ENCODE results near the gene ADO.

The ADO gene

DNA sequence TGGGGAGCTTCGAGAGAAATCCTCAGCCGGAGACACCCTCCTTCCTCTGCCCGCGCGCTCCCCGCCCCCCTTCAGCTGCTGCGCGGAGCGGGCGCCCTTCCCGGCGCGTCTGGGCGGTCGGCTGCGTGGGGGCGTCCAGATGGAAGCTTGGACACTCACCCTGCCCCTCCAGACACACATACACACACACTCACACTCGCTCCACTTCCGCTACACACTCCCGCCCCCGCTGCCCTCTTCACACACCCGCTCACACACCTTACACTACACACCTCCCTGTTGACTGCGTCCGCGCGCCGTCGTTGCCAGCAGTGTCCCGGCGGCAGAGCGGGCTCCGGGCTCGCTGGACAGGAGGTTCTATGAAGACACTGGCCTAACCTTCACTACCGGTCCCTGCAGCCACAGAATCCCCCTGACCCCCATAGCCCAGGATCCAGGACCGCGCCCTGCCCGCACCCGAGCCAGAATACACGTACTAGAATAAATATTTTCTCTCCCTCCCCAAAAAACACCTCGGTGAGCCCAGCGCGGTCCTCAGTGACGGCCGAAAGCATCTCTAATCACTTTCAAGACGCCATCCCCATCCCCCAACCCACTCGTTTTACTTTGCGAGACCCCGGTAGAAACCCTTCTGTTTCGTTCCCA lies 12.7 kb downstream of the ADO start:
- H4K5ac ChIP-seq (ENCODE audit: low read length): no peak overlapping the region
- no peak overlapping the region for H2BK120ac ChIP-seq (ENCODE audit: low read depth, low read length)
- H3K56ac ChIP-seq (ENCODE audit: low read length): peak overlapping the region; percentile 18
- no peak overlapping the region for H3K23ac ChIP-seq (ENCODE audit: low read length)
- H2BK15ac ChIP-seq (replicated peaks; ENCODE audit: low read depth): no peak overlapping the region
- no peak overlapping the region for H2AK5ac ChIP-seq (ENCODE audit: low read length)
- no peak overlapping the region for H2BK5ac ChIP-seq (ENCODE audit: low read length)
- no peak overlapping the region for H3K27ac ChIP-seq (ENCODE audit: low read depth, low read length)
- no peak overlapping the region for H3K4ac ChIP-seq (ENCODE audit: low read depth, low read length)
- WGBS (ENCODE audit: extremely low coverage, insufficient coverage, low lambda C conversion rate): no CpG with 5 or more reads among the region's 49 CpGs
- peak overlapping the region; percentile 16 for H3K4me3 ChIP-seq (ENCODE audit: low read length)
- peaks cover 26% of the 10 kb centered on the region for H3K27me3 ChIP-seq (ENCODE audit: insufficient read depth, low read length, poor library complexity)
- no peak overlapping the region for H4K8ac ChIP-seq (ENCODE audit: low read depth, low read length)
- peak; percentile 15 for DNase-seq
- no peaks in the 10 kb centered on the region for H3K36me3 ChIP-seq (ENCODE audit: control insufficient read depth, insufficient read depth, low read length)
- H3K4me1 ChIP-seq (ENCODE audit: control insufficient read depth, low read depth, low read length): no peaks in the 10 kb centered on the region
- peak overlapping the region; percentile 52 for H3K4me2 ChIP-seq (ENCODE audit: low read length)
- no peaks in the 10 kb centered on the region for H3K79me1 ChIP-seq (ENCODE audit: low read length)
- H3K18ac ChIP-seq (ENCODE audit: low read length): no peak overlapping the region
- peak overlapping the region; percentile 47 for H3K9ac ChIP-seq (ENCODE audit: low read length)
- no peaks in the 10 kb centered on the region for H3K79me2 ChIP-seq (ENCODE audit: control insufficient read depth, insufficient read depth, low read length)

DNA sequence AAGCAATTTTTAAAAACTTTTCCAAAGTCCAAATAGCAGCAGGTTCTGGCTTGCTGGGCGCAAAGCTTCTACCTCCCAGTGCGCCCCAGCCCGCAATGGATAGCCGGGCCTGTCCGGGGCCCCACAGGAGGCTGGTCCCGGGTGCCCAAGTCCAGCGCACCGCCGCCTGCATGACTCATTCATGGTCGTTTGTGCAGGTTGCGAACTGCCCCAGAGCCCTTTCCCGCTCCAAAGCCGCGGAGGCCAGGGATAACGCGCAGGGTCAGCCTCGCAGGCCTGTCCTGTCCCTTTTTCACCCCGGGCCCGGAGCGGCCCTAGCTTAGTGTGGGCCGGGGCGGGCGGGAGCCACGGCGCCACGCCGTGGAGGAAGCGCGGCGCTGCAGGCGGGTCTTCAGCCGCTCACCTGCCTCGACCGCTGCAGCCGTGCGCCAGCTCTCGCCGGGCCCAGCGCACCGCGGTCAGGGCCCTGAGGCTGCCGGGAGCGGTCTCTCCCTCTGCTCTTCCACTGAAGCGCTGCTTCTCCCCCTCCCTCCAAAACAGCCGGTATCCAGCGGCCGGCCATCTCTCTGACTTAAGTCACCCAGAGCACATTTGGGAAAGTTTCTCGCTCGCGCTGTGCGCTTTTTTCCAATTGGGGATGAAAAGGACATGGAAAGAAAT lies 13.4 kb downstream of the ADO start:
- Histone ChIP-seq H3K4me2 (ENCODE audit: low read length) (peak overlapping the region; percentile 52), H2BK5ac (ENCODE audit: low read length) (no peak overlapping the region), H3K79me1 (ENCODE audit: low read length) (no peaks in the 10 kb centered on the region), H4K8ac (ENCODE audit: low read depth, low read length) (no peak overlapping the region), H3K23ac (ENCODE audit: low read length) (no peak overlapping the region), H2AK5ac (ENCODE audit: low read length) (no peak overlapping the region), H3K4me1 (ENCODE audit: control insufficient read depth, low read depth, low read length) (no peaks in the 10 kb centered on the region), H3K27ac (ENCODE audit: low read depth, low read length) (no peak overlapping the region), H3K4me3 (ENCODE audit: low read length) (no peak overlapping the region), H2BK120ac (ENCODE audit: low read depth, low read length) (no peak overlapping the region), H3K56ac (ENCODE audit: low read length) (peak overlapping the region; percentile 22), H2BK15ac (replicated peaks; ENCODE audit: low read depth) (no peak overlapping the region), H3K79me2 (ENCODE audit: control insufficient read depth, insufficient read depth, low read length) (no peaks in the 10 kb centered on the region), H3K18ac (ENCODE audit: low read length) (no peak overlapping the region), H3K9ac (ENCODE audit: low read length) (peak overlapping the region; percentile 37), H4K5ac (ENCODE audit: low read length) (no peak overlapping the region), H3K4ac (ENCODE audit: low read depth, low read length) (no peak overlapping the region), H3K36me3 (ENCODE audit: control insufficient read depth, insufficient read depth, low read length) (no peaks in the 10 kb centered on the region), H3K27me3 (ENCODE audit: insufficient read depth, low read length, poor library complexity) (peaks cover 26% of the 10 kb centered on the region)
- peak; percentile 92 for DNase-seq
- no CpG with 5 or more reads among the region's 51 CpGs for WGBS (ENCODE audit: extremely low coverage, insufficient coverage, low lambda C conversion rate)

- Histone ChIP-seq H2AK5ac (ENCODE audit: low read length) (no peak overlapping the region), H3K36me3 (ENCODE audit: control insufficient read depth, insufficient read depth, low read length) (no peaks in the 10 kb centered on the region), H3K79me1 (ENCODE audit: low read length) (no peaks in the 10 kb centered on the region), H3K4ac (ENCODE audit: low read depth, low read length) (no peak overlapping the region), H3K9ac (ENCODE audit: low read length) (peak overlapping the region; percentile 6), H2BK15ac (replicated peaks; ENCODE audit: low read depth) (no peak overlapping the region), H3K23ac (ENCODE audit: low read length) (no peak overlapping the region), H3K27ac (ENCODE audit: low read depth, low read length) (no peak overlapping the region), H3K4me1 (ENCODE audit: control insufficient read depth, low read depth, low read length) (no peaks in the 10 kb centered on the region), H4K8ac (ENCODE audit: low read depth, low read length) (no peak overlapping the region), H4K5ac (ENCODE audit: low read length) (no peak overlapping the region), H3K4me2 (ENCODE audit: low read length) (peak overlapping the region; percentile 20), H2BK5ac (ENCODE audit: low read length) (no peak overlapping the region), H3K56ac (ENCODE audit: low read length) (peak overlapping the region; percentile 34), H3K27me3 (ENCODE audit: insufficient read depth, low read length, poor library complexity) (peaks cover 26% of the 10 kb centered on the region), H3K18ac (ENCODE audit: low read length) (no peak overlapping the region), H3K79me2 (ENCODE audit: control insufficient read depth, insufficient read depth, low read length) (no peaks in the 10 kb centered on the region), H2BK120ac (ENCODE audit: low read depth, low read length) (no peak overlapping the region), H3K4me3 (ENCODE audit: low read length) (no peak overlapping the region)
- WGBS (ENCODE audit: extremely low coverage, insufficient coverage, low lambda C conversion rate): no CpG with 5 or more reads among the region's 65 CpGs
- peak; percentile 54 for DNase-seq
Observed at GRCh38 chr10:62818426-62819011, 14.0 kb downstream of the ADO start.

DNA sequence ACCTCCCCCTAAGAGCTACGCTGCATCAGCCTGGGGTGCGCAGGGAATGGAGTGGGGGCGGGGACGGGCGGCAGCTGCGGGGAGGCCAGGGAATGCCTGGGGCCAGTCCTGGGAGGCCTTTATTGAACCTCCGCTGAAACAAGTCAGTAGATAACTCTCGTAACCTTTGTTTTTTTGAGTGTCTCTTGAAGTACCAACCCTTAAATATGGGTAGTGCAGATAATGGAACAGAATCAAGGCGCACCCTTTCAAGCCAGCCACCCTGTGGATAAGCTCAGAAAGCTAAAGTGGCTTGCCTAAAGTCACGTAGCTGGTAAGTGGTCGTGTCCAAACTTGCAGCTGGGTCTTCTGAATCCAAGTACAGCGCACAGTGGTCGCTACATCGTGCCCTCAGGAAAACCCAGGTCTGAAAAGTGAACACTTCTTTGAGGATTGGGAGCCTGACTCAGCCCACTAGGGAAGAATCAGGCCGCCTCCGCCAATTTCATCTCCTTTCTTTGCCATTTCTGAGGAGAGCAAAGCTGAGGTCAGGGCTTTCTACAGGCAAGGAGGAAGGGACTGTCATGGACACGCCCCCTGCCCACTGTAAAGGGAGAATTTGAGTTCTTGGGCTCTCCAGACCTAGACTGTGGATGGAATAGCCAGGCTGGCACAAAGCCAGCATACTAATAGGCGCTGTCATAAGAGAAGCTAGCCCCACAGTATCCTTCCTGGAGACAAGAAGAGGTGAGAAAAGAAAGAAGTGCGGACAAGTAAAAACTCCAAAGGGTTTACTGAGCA lies 14.8 kb downstream of the ADO start:
- no peak overlapping the region for H3K4me3 ChIP-seq (ENCODE audit: low read length)
- H3K27me3 ChIP-seq (ENCODE audit: insufficient read depth, low read length, poor library complexity): peaks cover 22% of the 10 kb centered on the region

GRCh38 chr10:62820586-62820985 lies 16.1 kb downstream of the ADO start:
- Histone ChIP-seq H3K4me1 (ENCODE audit: control insufficient read depth, low read depth, low read length) (no peaks in the 10 kb centered on the region), H3K79me2 (ENCODE audit: control insufficient read depth, insufficient read depth, low read length) (no peaks in the 10 kb centered on the region), H3K4me2 (ENCODE audit: low read length) (no peak overlapping the region), H3K4me3 (ENCODE audit: low read length) (no peak overlapping the region), H2BK5ac (ENCODE audit: low read length) (no peak overlapping the region), H3K56ac (ENCODE audit: low read length) (no peak overlapping the region), H3K18ac (ENCODE audit: low read length) (no peak overlapping the region), H4K5ac (ENCODE audit: low read length) (no peak overlapping the region), H2AK5ac (ENCODE audit: low read length) (no peak overlapping the region), H3K36me3 (ENCODE audit: control insufficient read depth, insufficient read depth, low read length) (no peaks in the 10 kb centered on the region), H4K8ac (ENCODE audit: low read depth, low read length) (no peak overlapping the region), H3K79me1 (ENCODE audit: low read length) (no peaks in the 10 kb centered on the region), H3K27ac (ENCODE audit: low read depth, low read length) (no peak overlapping the region), H2BK15ac (replicated peaks; ENCODE audit: low read depth) (no peak overlapping the region), H3K27me3 (ENCODE audit: insufficient read depth, low read length, poor library complexity) (peaks cover 12% of the 10 kb centered on the region), H3K9ac (ENCODE audit: low read length) (no peak overlapping the region), H2BK120ac (ENCODE audit: low read depth, low read length) (no peak overlapping the region), H3K4ac (ENCODE audit: low read depth, low read length) (no peak overlapping the region), H3K23ac (ENCODE audit: low read length) (peak overlapping the region; percentile 45)
- WGBS (ENCODE audit: extremely low coverage, insufficient coverage, low lambda C conversion rate): no CpG with 5 or more reads among the region's 5 CpGs
- no peak for DNase-seq

More for the DNA sequence above, 14.8 kb downstream of the ADO start:
- Histone ChIP-seq H2BK15ac (replicated peaks; ENCODE audit: low read depth) (no peak overlapping the region), H4K5ac (ENCODE audit: low read length) (no peak overlapping the region), H2BK120ac (ENCODE audit: low read depth, low read length) (no peak overlapping the region), H2AK5ac (ENCODE audit: low read length) (no peak overlapping the region), H3K4me1 (ENCODE audit: control insufficient read depth, low read depth, low read length) (no peaks in the 10 kb centered on the region), H3K56ac (ENCODE audit: low read length) (no peak overlapping the region), H3K4me2 (ENCODE audit: low read length) (no peak overlapping the region), H3K36me3 (ENCODE audit: control insufficient read depth, insufficient read depth, low read length) (no peaks in the 10 kb centered on the region), H3K79me2 (ENCODE audit: control insufficient read depth, insufficient read depth, low read length) (no peaks in the 10 kb centered on the region), H3K27ac (ENCODE audit: low read depth, low read length) (no peak overlapping the region), H4K8ac (ENCODE audit: low read depth, low read length) (no peak overlapping the region), H3K23ac (ENCODE audit: low read length) (no peak overlapping the region), H3K4ac (ENCODE audit: low read depth, low read length) (no peak overlapping the region), H3K9ac (ENCODE audit: low read length) (no peak overlapping the region), H2BK5ac (ENCODE audit: low read length) (no peak overlapping the region), H3K18ac (ENCODE audit: low read length) (no peak overlapping the region), H3K79me1 (ENCODE audit: low read length) (no peaks in the 10 kb centered on the region)
- DNase-seq: no peak
- no CpG with 5 or more reads among the region's 19 CpGs for WGBS (ENCODE audit: extremely low coverage, insufficient coverage, low lambda C conversion rate)

Data from mesendoderm (in vitro differentiated cells).